Measurements from ENCODE around the gene SPATA21.
"Not testable (repeated sequence)": the region's sequence is repeated elsewhere in the genome, so short reads cannot be mapped to it uniquely, and the experiment has no call there.

Gene SPATA21

GRCh38 chr1:16366722-16367257 lies 70.4 kb downstream of the SPATA21 start, which contains the start of gene SZRD1:
Gene SZRD1 (plus strand): TSS chr1:16367242. CDS start chr1:16367258, 16 bp downstream.
- Mint-ChIP-seq H3K27me3 (ENCODE audit: low read depth) (no peaks in the 10 kb centered on the region), H3K4me1 (peaks cover 34% of the 10 kb centered on the region), H3K4me3 (peak within 1 kb of the TSS; percentile 94 to 99 (median 97)), H3K27ac (peak within 1 kb of the TSS; percentile 92 to 99 (median 94)), H3K9me3 (no peaks in the 10 kb centered on the region), H3K36me3 (ENCODE audit: low read depth) (no peaks in the 10 kb centered on the region)
- TF ChIP-seq CTCF (IDR thresholded peaks at IDR 0.05; ENCODE audit: unreplicated experiment in 3 of 3), result no peak

- not testable (repeated sequence) for H3K36me3 Mint-ChIP-seq (ENCODE audit: low read depth); H3K27me3 Mint-ChIP-seq (ENCODE audit: low read depth); H3K9me3 Mint-ChIP-seq; H3K4me3 Mint-ChIP-seq
- H3K4me1 Mint-ChIP-seq, result peaks cover 32% of the 10 kb centered on the region
- H3K27ac Mint-ChIP-seq, result peak overlapping the region; percentile 19 to 71 (median 22)
These were observed 72.1 kb downstream of the SPATA21 start for GRCh38 chr1:16365146-16365498.

GRCh38 chr1:16356867-16357266 lies 80.4 kb downstream of the SPATA21 start:
- H3K27me3 Mint-ChIP-seq (ENCODE audit: low read depth), result no peaks in the 10 kb centered on the region
- H3K9me3 Mint-ChIP-seq, result no peaks in the 10 kb centered on the region
- no peaks in the 10 kb centered on the region for H3K4me1 Mint-ChIP-seq
- TF ChIP-seq CTCF (IDR thresholded peaks at IDR 0.05; ENCODE audit: unreplicated experiment in 3 of 3), result no peak
- no peak overlapping the region for H3K27ac Mint-ChIP-seq
- no peak overlapping the region for H3K4me3 Mint-ChIP-seq
- H3K36me3 Mint-ChIP-seq (ENCODE audit: low read depth), result no peaks in the 10 kb centered on the region

GRCh38 chr1:16354619-16355018 lies 82.6 kb downstream of the SPATA21 start:
- peaks cover 17% of the 10 kb centered on the region for H3K4me1 Mint-ChIP-seq
- no peaks in the 10 kb centered on the region for H3K36me3 Mint-ChIP-seq (ENCODE audit: low read depth)
- no peak for TF ChIP-seq CTCF (IDR thresholded peaks at IDR 0.05; ENCODE audit: unreplicated experiment in 3 of 3)
- peak overlapping the region; percentile 48 to 79 (median 68) for H3K27ac Mint-ChIP-seq
- H3K27me3 Mint-ChIP-seq (ENCODE audit: low read depth), result no peaks in the 10 kb centered on the region
- peak overlapping the region; percentile 65 to 69 (median 65) for H3K4me3 Mint-ChIP-seq
- no peaks in the 10 kb centered on the region for H3K9me3 Mint-ChIP-seq

- no peaks in the 10 kb centered on the region for H3K36me3 Mint-ChIP-seq (ENCODE audit: low read depth)
- peak overlapping the region; percentile 85 to 97 (median 91) for H3K27ac Mint-ChIP-seq
- peaks cover 23% of the 10 kb centered on the region for H3K4me1 Mint-ChIP-seq
- no peaks in the 10 kb centered on the region for H3K27me3 Mint-ChIP-seq (ENCODE audit: low read depth)
- no peaks in the 10 kb centered on the region for H3K9me3 Mint-ChIP-seq
- no peak for TF ChIP-seq CTCF (IDR thresholded peaks at IDR 0.05; ENCODE audit: unreplicated experiment in 3 of 3)
- peak overlapping the region; percentile 93 to 99 (median 96) for H3K4me3 Mint-ChIP-seq
These were observed 84.2 kb downstream of the SPATA21 start for GRCh38 chr1:16352842-16353535.

GRCh38 chr1:16351994-16352841 lies 85.0 kb downstream of the SPATA21 start, which contains the start of gene FBXO42:
Gene FBXO42 (minus strand): TSS chr1:16352480. CDS start chr1:16315418, 37,062 bp downstream.
- H3K9me3 Mint-ChIP-seq, result no peaks in the 10 kb centered on the region
- peak within 1 kb of the TSS; percentile 91 to 97 (median 91) for H3K27ac Mint-ChIP-seq
- H3K27me3 Mint-ChIP-seq (ENCODE audit: low read depth), result no peaks in the 10 kb centered on the region
- peaks cover 23% of the 10 kb centered on the region for H3K4me1 Mint-ChIP-seq
- H3K4me3 Mint-ChIP-seq, result peak within 1 kb of the TSS; percentile 93 to 99 (median 96)
- TF ChIP-seq CTCF (IDR thresholded peaks at IDR 0.05; ENCODE audit: unreplicated experiment in 3 of 3), result peak; percentile 39 to 59 (median 40)
- no peaks in the 10 kb centered on the region for H3K36me3 Mint-ChIP-seq (ENCODE audit: low read depth)

Data from nephron (organoid).